IPS-15b (cell line): ENCODE measurements around the gene WWP2.
A peak's percentile ranks its signal among the peaks of the same experiment; 100 is the strongest.

Experiments
- H3K27me3 ChIP-seq: one replicate; pipeline ENCODE4 v1.6.1; 2013; ENCODE audit warnings: low read length; ENCODE audit not compliant: control insufficient read depth, insufficient read depth
- H3K36me3 ChIP-seq: one replicate; pipeline ENCODE4 v1.6.1; 2013; ENCODE audit warnings: low read length; ENCODE audit not compliant: control insufficient read depth, insufficient read depth
- H3K4me1 ChIP-seq: one replicate; pipeline ENCODE4 v1.6.1; 2013; ENCODE audit warnings: mild to moderate bottlenecking, low read length; ENCODE audit not compliant: control insufficient read depth, insufficient read depth
- H3K4me3 ChIP-seq: one replicate; pipeline ENCODE4 v1.5.1; 2013; ENCODE audit warnings: low read depth, low read length
- H3K9ac ChIP-seq: one replicate; pipeline ENCODE4 v1.6.1; 2013; ENCODE audit warnings: low read depth, mild to moderate bottlenecking, low read length
- H3K9me3 ChIP-seq: one replicate; pipeline ENCODE4 v1.6.1; 2013; ENCODE audit warnings: mild to moderate bottlenecking, low read length; ENCODE audit not compliant: control insufficient read depth, insufficient read depth

The WWP2 gene

GRCh38 chr16:69761983-69762813 lies at the start of gene WWP2:
Gene WWP2 (plus strand): TSS chr16:69762332. CDS start chr16:69787011, 24,679 bp downstream.
- H3K9ac ChIP-seq = peak within 1 kb of the TSS; percentile 89
- H3K4me1 ChIP-seq = peaks cover 4% of the 10 kb centered on the region
- H3K9me3 ChIP-seq = no peaks in the 10 kb centered on the region
- H3K27me3 ChIP-seq = no peaks in the 10 kb centered on the region
- H3K36me3 ChIP-seq = no peaks in the 10 kb centered on the region
- H3K4me3 ChIP-seq = peak within 1 kb of the TSS; percentile 96

GRCh38 chr16:69712914-69713581 lies 49.1 kb upstream of the WWP2 start:
- H3K27me3 ChIP-seq = no peaks in the 10 kb centered on the region
- H3K4me3 ChIP-seq = no peak overlapping the region
- no peaks in the 10 kb centered on the region for H3K4me1 ChIP-seq
- no peaks in the 10 kb centered on the region for H3K36me3 ChIP-seq
- no peaks in the 10 kb centered on the region for H3K9me3 ChIP-seq
- no peak overlapping the region for H3K9ac ChIP-seq

- no peaks in the 10 kb centered on the region for H3K4me1 ChIP-seq
- H3K9ac ChIP-seq = no peak overlapping the region
- H3K9me3 ChIP-seq = no peaks in the 10 kb centered on the region
- H3K4me3 ChIP-seq = no peak overlapping the region
- H3K36me3 ChIP-seq = no peaks in the 10 kb centered on the region
- no peaks in the 10 kb centered on the region for H3K27me3 ChIP-seq
These were observed 45.1 kb upstream of the WWP2 start for GRCh38 chr16:69717066-69717465.

DNA sequence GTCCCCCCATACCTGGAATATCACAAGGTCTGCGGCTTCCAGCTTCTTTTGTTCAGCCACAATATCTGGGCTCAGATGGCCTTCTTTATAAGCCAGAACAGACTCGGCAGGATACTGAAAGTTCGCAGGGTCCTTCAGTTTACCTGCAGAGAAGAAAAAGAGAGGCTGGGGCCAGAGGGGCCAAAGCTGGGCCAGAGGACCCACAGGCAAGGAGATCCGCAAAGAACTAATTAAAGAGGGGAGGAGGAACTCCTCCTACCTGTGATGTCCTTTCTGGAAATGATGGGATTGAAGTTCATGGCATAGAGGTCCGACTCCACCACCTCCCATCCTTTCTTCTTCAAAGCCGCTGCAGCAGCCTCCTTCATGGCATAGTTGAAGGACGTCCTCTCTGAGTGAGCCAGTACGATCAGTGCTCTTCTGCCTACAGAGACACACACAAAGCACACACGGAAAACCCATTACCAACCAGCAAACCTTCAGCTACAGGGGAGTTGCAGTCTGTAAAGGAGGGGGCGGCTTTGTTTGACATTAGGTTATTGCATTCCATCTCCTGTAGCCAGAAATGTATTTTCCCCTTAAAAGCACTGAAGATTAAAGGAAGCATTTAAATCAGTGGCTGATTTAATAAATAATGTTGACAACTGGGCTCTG lies 43.9 kb upstream of the WWP2 start:
- H3K4me1 ChIP-seq = no peaks in the 10 kb centered on the region

GRCh38 chr16:69720822-69721430 lies 41.2 kb upstream of the WWP2 start:
- Histone ChIP-seq H3K36me3 (no peaks in the 10 kb centered on the region), H3K9me3 (no peaks in the 10 kb centered on the region), H3K9ac (no peak overlapping the region), H3K4me1 (no peaks in the 10 kb centered on the region), H3K4me3 (no peak overlapping the region), H3K27me3 (no peaks in the 10 kb centered on the region)

More for the DNA sequence above, 43.9 kb upstream of the WWP2 start:
- H3K9me3 ChIP-seq = no peaks in the 10 kb centered on the region
- H3K27me3 ChIP-seq = no peaks in the 10 kb centered on the region
- H3K4me3 ChIP-seq = no peak overlapping the region
- no peak overlapping the region for H3K9ac ChIP-seq
- H3K36me3 ChIP-seq = no peaks in the 10 kb centered on the region

DNA sequence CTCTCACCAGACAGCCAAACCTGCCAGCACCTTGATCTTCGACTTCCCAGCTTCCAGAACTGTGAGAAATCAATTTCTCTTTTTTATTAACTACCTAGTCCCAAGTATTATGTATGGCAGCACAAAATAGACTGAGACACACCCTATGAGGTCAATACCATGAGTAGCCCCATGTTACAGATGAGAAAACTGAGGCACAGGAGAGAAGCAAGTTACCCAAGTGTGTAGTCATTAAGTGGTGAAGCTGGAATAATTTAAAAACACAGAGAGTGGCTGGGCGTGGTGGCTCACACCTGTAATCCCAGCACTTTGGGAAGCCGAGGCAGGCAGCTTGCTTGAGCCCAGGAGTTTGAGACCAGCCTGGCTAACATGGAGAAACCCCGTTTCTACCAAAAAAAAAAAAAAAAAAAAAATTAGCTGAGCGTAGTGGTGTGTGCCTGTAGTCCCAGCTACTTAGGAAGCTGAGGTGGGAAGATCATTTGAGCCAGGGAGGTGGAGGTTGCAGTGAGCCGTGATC lies 40.6 kb upstream of the WWP2 start:
- no peaks in the 10 kb centered on the region for H3K36me3 ChIP-seq
- H3K9ac ChIP-seq = no peak overlapping the region
- no peak overlapping the region for H3K4me3 ChIP-seq
- H3K27me3 ChIP-seq = no peaks in the 10 kb centered on the region
- H3K4me1 ChIP-seq = no peaks in the 10 kb centered on the region
- no peaks in the 10 kb centered on the region for H3K9me3 ChIP-seq

GRCh38 chr16:69724414-69724873 lies 37.7 kb upstream of the WWP2 start:
- Histone ChIP-seq H3K27me3 (no peaks in the 10 kb centered on the region), H3K4me3 (no peak overlapping the region), H3K9ac (no peak overlapping the region), H3K36me3 (no peaks in the 10 kb centered on the region), H3K4me1 (no peaks in the 10 kb centered on the region), H3K9me3 (no peaks in the 10 kb centered on the region)

GRCh38 chr16:69724981-69725479 lies 37.1 kb upstream of the WWP2 start:
- Histone ChIP-seq H3K4me3 (no peak overlapping the region), H3K4me1 (no peaks in the 10 kb centered on the region), H3K27me3 (no peaks in the 10 kb centered on the region), H3K9me3 (no peaks in the 10 kb centered on the region), H3K36me3 (no peaks in the 10 kb centered on the region), H3K9ac (no peak overlapping the region)

DNA sequence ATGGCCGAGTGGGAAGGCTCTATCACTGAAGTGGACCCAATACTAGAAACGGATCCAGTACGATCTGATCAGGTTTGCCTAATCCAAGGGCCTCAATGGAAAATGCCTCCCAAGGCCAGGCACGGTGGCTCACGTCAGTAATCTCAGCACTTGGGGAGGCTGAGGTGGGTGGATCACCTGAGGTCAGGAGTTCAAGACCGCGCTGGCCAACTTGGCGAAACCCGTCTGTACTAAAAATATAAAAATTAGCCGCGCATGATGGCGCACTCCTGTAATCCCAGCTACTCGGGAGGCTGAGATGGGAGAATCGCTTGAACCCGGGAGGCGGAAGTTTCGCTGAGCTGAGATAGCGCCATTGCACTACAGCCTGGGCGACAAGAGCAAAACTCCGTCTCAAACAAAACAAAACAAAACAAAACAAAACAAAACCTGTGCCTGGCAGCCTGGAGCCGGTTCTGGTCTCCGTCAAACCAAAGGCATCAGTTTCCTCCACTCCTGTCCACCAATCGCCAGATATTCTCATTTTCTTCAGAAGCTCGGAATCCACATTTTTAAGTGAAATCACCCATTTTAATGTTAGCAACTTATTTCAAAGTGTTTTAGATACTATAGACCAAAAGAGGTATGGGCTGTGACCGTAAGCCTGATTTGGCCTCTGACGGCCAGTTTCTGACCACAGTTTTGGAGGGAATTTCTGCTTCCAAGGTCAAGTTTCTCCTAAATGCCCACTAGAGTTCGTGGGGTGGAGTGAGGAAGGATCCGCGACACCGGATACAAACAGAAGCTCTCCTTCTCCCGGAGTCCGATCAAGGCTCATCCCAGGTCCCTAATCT lies 36.4 kb upstream of the WWP2 start:
- Histone ChIP-seq H3K4me3 (peak overlapping the region; percentile 90), H3K9me3 (no peaks in the 10 kb centered on the region), H3K4me1 (no peaks in the 10 kb centered on the region), H3K27me3 (no peaks in the 10 kb centered on the region), H3K9ac (peak overlapping the region; percentile 47), H3K36me3 (no peaks in the 10 kb centered on the region)

- peak within 1 kb of the TSS; percentile 90 for H3K4me3 ChIP-seq
- H3K9me3 ChIP-seq = no peaks in the 10 kb centered on the region
- no peaks in the 10 kb centered on the region for H3K36me3 ChIP-seq
- no peaks in the 10 kb centered on the region for H3K4me1 ChIP-seq
- H3K27me3 ChIP-seq = no peaks in the 10 kb centered on the region
- peak within 1 kb of the TSS; percentile 80 for H3K9ac ChIP-seq
These were observed 35.6 kb upstream of the WWP2 start, which contains the start of gene NQO1 for GRCh38 chr16:69726313-69727060. Gene NQO1 (minus strand): TSS chr16:69726560. CDS start chr16:69726439, 121 bp downstream.
